Memory B cell (primary cell): ENCODE measurements around the gene COPRS.
A peak's percentile ranks its signal among the peaks of the same experiment; 100 is the strongest.
"Not testable (repeated sequence)": the region's sequence is repeated elsewhere in the genome, so short reads cannot be mapped to it uniquely, and the experiment has no call there.

ENCODE experiments used
- ATAC-seq: fragments of 150-1000 bp; cut with Tn5 transposase; 2 replicates; pipeline ENCODE4 v1.10.0; 2021; ENCODE audit warnings: low read depth, mild to moderate bottlenecking, moderate library complexity
- DNase-seq, 2 donors: peaks; one replicate each; pipeline ENCODE4 v3.0.0; 2022; ENCODE audit warnings: low spot score in 2 of 2
- H3K27ac Mint-ChIP-seq: one replicate; pipeline ENCODE4 v1.8.0; 2022; ENCODE audit warnings: mild to moderate bottlenecking, moderate library complexity, mixed read lengths
- H3K27me3 Mint-ChIP-seq: one replicate; pipeline ENCODE4 v1.8.0; 2022; ENCODE audit warnings: mixed read lengths
- H3K36me3 Mint-ChIP-seq: one replicate; pipeline ENCODE4 v1.8.0; 2022; ENCODE audit warnings: mild to moderate bottlenecking, mixed read lengths
- H3K4me1 Mint-ChIP-seq: one replicate; pipeline ENCODE4 v1.8.0; 2022; ENCODE audit warnings: mixed read lengths
- H3K4me3 Mint-ChIP-seq: one replicate; pipeline ENCODE4 v1.8.0; 2022; ENCODE audit warnings: mild to moderate bottlenecking, moderate library complexity, mixed read lengths
- H3K9me3 Mint-ChIP-seq: one replicate; pipeline ENCODE4 v1.8.0; 2022; ENCODE audit warnings: mixed read lengths

Gene COPRS

GRCh38 chr17:31834448-31834847 is 24.6 kb downstream of the COPRS start:
- ATAC-seq (peak; percentile 92), DNase-seq (peak in 1 of 2 donors; percentile 14)
- no peak overlapping the region for H3K4me3 Mint-ChIP-seq
- no peaks in the 10 kb centered on the region for H3K9me3 Mint-ChIP-seq
- H3K27ac Mint-ChIP-seq = no peak overlapping the region
- no peaks in the 10 kb centered on the region for H3K36me3 Mint-ChIP-seq
- H3K4me1 Mint-ChIP-seq = peaks cover 7% of the 10 kb centered on the region
- H3K27me3 Mint-ChIP-seq = peaks cover 3% of the 10 kb centered on the region

DNA sequence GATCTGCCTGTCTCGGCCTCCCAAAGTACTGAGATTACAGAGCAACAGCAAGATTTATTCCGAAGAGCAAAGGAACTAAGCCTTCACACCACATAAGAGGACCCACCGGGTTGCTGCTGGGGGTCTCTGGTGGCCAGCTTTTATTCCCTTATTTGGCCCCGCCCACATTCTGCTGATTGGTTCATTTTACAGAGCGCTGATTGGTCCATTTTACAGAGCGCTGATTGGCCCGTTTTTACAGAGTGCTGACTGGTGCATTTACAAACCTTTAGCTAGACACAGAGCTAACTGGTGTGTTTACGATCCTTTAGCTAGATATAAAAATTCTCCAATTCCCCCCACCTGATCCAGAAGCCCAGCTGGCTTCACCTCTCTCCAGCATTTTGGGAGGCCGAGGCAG is 26.3 kb downstream of the COPRS start:
- Mint-ChIP-seq H3K9me3 (no peaks in the 10 kb centered on the region), H3K27ac (no peak overlapping the region)
- ATAC-seq = no peak

DNA sequence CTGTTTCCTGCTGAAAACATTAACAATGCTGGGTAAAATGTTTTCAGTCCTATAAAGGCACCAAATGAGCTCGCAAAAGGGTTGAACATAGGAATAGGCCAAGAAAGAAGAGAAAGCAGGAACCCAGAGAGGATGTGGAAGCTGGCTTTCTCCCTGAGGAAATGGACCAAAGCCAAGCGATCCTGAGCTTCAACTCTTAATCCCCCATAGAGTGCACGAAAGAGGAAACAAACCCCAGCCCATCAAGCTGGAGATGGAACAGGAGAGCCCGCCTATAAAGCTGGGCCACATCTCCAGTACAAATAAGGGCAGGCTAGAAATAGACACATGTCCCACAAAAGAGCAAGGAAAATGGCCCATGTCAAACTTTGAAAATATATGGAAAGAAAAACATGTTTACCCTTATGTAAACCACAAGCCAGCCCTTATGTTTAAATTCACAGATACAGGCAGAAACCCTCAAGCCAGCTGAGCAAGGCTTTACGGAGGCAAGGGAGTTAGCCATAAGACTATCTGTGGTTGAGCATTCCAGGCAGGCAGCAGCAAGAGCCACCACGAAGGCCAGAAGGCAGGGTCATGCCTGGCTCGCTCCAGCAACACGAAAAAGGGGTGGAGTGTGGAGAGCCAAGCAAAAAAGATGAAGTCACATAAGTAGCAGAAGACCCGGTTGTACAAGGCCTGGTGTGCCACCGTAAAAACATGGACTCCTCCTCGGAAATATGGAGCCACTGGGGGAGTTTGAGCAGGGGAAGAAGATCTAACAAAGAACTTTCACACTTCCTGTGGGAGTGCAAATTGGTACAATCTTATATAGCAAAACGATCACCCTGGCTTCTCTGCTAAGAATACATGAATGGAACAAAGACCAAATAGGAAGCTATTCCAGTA is 27.8 kb downstream of the COPRS start:
- Mint-ChIP-seq H3K27ac (no peak overlapping the region), H3K4me3 (no peak overlapping the region)
- DNase-seq = no peak

More for the DNA sequence above, 26.3 kb downstream of the COPRS start:
- peaks cover 2% of the 10 kb centered on the region for H3K27me3 Mint-ChIP-seq
- no peak overlapping the region for H3K4me3 Mint-ChIP-seq
- peaks cover 5% of the 10 kb centered on the region for H3K4me1 Mint-ChIP-seq
- H3K36me3 Mint-ChIP-seq = no peaks in the 10 kb centered on the region
- DNase-seq = no peak

DNA sequence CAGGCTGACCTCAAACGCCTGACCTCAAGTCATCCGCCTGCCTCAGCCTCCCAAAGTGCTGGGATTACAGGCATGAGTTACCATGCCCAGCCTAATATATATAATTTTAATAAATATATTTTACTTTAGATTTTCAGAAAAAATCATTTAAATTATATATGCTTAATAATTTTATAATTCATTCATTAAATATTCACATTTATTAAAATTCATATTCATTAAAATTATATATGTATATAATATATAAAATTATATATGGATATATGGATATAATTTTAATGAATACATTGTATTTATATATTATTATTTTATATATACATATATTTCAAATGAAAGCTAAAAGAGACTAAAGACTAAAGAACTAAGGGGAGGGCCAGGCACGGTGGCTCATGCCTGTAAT is 29.4 kb downstream of the COPRS start:
- H3K9me3 Mint-ChIP-seq = no peaks in the 10 kb centered on the region
- no peak for ATAC-seq
- no peak for DNase-seq
- peaks cover 4% of the 10 kb centered on the region for H3K4me1 Mint-ChIP-seq
- H3K4me3 Mint-ChIP-seq = no peak overlapping the region
- H3K27ac Mint-ChIP-seq = no peak overlapping the region
- H3K27me3 Mint-ChIP-seq = no peaks in the 10 kb centered on the region
- no peaks in the 10 kb centered on the region for H3K36me3 Mint-ChIP-seq

More for the DNA sequence above, 27.8 kb downstream of the COPRS start:
- H3K36me3 Mint-ChIP-seq = no peaks in the 10 kb centered on the region
- H3K4me1 Mint-ChIP-seq = peaks cover 4% of the 10 kb centered on the region
- no peaks in the 10 kb centered on the region for H3K27me3 Mint-ChIP-seq
- no peaks in the 10 kb centered on the region for H3K9me3 Mint-ChIP-seq
- no peak for ATAC-seq

DNA sequence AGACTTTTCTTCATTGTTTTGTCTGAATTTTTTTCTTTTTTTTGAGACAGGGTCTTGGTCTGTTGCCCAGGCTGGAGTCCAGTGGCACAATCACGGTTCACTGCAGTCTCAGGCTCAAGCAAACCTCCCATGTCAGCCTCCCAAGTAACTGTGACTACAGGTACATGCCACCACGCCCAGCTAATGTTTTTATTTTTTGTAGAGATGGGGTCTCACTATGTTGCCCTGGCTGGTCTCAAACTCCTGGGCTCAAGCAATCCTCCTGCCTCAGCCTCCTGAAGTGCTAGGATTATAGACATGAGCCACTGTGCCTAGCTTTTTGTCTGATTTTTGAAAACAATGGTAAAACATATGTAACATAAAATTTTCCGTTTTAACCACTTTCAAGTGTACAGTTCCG is 30.1 kb downstream of the COPRS start:
- H3K9me3 Mint-ChIP-seq, DNase-seq, H3K36me3 Mint-ChIP-seq, H3K4me1 Mint-ChIP-seq, ATAC-seq, H3K4me3 Mint-ChIP-seq, H3K27ac Mint-ChIP-seq, H3K27me3 Mint-ChIP-seq: not testable (repeated sequence)

GRCh38 chr17:31825961-31826691 is 32.9 kb downstream of the COPRS start:
- DNase-seq (no peak), ATAC-seq (no peak)
- Mint-ChIP-seq H3K9me3 (no peaks in the 10 kb centered on the region), H3K4me3 (no peak overlapping the region), H3K27ac (no peak overlapping the region), H3K36me3 (no peaks in the 10 kb centered on the region), H3K4me1 (no peaks in the 10 kb centered on the region), H3K27me3 (no peaks in the 10 kb centered on the region)

DNA sequence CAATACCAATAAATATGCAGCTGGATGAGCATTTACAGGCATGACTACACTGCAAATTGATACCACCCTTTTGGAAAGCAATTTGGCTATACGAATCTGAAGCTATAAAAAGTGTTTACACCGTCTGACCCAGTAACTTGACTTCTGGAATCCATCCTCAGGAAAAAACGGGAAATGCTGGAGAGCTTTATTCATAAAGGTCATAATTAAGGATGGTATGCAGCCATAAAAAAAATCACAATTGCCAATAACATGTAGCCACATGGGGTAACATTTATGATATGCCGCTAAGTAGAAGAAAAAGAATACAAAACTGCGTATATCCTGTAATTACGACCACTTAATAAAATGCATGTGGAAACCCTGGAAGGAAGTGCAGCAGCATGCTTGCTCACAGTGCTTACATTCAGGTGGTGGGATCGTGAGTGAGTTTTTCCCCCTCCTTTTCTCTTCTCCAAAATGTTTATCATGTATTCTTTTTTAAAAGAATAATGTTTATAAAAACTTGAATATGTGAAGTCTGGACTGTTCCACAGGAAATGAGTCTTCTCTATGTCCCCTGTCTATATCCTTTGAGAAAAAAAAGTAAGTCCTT is 34.2 kb downstream of the COPRS start:
- H3K9me3 Mint-ChIP-seq = peaks cover 2% of the 10 kb centered on the region
- no peaks in the 10 kb centered on the region for H3K36me3 Mint-ChIP-seq
- no peaks in the 10 kb centered on the region for H3K4me1 Mint-ChIP-seq
- no peak overlapping the region for H3K4me3 Mint-ChIP-seq
- DNase-seq (no peak), ATAC-seq (no peak)
- no peak overlapping the region for H3K27ac Mint-ChIP-seq
- peaks cover 3% of the 10 kb centered on the region for H3K27me3 Mint-ChIP-seq

DNA sequence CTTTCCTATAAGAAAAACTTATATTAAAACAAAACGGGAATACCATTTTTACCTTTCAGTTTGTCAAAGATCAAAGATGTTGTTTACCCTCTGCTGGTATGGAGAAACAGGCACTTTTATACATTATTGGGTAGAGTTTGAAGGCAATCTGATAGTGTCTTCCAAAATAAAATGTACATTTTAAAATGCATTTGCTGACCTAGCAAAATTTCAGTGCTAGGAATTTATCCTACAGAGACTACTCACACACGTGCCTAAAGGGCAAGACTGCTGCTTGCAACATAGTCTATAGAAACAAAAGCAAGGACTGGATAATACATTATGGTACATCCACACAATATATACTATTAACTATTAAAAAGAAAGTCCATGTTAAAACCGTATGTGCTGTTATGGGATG is 36.0 kb downstream of the COPRS start:
- no peak overlapping the region for H3K27ac Mint-ChIP-seq
- H3K4me1 Mint-ChIP-seq = no peaks in the 10 kb centered on the region
- DNase-seq = no peak

GRCh38 chr17:31820691-31821435 is 38.2 kb downstream of the COPRS start:
- Mint-ChIP-seq H3K36me3 (no peaks in the 10 kb centered on the region), H3K9me3 (peaks cover 3% of the 10 kb centered on the region), H3K27me3 (peaks cover 7% of the 10 kb centered on the region), H3K27ac (no peak overlapping the region), H3K4me1 (no peaks in the 10 kb centered on the region), H3K4me3 (no peak overlapping the region)
- ATAC-seq (no peak), DNase-seq (no peak)

More for the DNA sequence above, 36.0 kb downstream of the COPRS start:
- Mint-ChIP-seq H3K27me3 (peaks cover 7% of the 10 kb centered on the region), H3K36me3 (no peaks in the 10 kb centered on the region), H3K9me3 (peaks cover 3% of the 10 kb centered on the region), H3K4me3 (no peak overlapping the region)
- ATAC-seq = no peak

GRCh38 chr17:31819578-31819977 is 39.5 kb downstream of the COPRS start:
- Mint-ChIP-seq H3K27me3 (peaks cover 7% of the 10 kb centered on the region), H3K9me3 (peaks cover 3% of the 10 kb centered on the region), H3K4me3 (no peak overlapping the region), H3K27ac (no peak overlapping the region), H3K36me3 (no peaks in the 10 kb centered on the region), H3K4me1 (no peaks in the 10 kb centered on the region)
- ATAC-seq (no peak), DNase-seq (no peak)

GRCh38 chr17:31818863-31819262 is 40.2 kb downstream of the COPRS start:
- H3K27ac Mint-ChIP-seq, ATAC-seq, H3K27me3 Mint-ChIP-seq, H3K4me3 Mint-ChIP-seq, H3K9me3 Mint-ChIP-seq, DNase-seq, H3K4me1 Mint-ChIP-seq, H3K36me3 Mint-ChIP-seq: not testable (repeated sequence)

- H3K4me3 Mint-ChIP-seq = no peak overlapping the region
- peaks cover 15% of the 10 kb centered on the region for H3K27me3 Mint-ChIP-seq
- no peak for ATAC-seq
- H3K4me1 Mint-ChIP-seq = no peaks in the 10 kb centered on the region
- peaks cover 3% of the 10 kb centered on the region for H3K36me3 Mint-ChIP-seq
- H3K9me3 Mint-ChIP-seq = peaks cover 5% of the 10 kb centered on the region
- H3K27ac Mint-ChIP-seq = no peak overlapping the region
- DNase-seq = no peak
Measured at GRCh38 chr17:31815212-31815730, 43.8 kb downstream of the COPRS start.

DNA sequence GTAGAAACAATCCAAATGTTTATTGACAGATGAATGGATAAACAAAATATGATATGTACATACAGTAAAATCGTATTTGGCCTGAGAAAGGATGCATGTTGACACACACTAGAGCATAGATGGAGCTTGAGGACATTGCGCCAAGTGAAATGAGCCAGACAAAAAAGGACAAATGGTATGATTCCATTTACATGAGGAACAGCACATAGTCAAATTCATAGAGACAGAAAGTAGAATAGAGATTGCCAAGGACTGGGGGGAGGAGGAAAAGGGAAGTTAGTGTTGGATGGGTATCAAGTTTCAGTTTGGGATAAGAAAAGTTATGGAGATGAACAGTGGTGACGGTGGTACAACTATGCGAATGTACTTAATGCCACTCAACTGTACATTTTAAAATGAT is 47.9 kb downstream of the COPRS start:
- no peak overlapping the region for H3K4me3 Mint-ChIP-seq
- peaks cover 11% of the 10 kb centered on the region for H3K27me3 Mint-ChIP-seq
- peaks cover 2% of the 10 kb centered on the region for H3K4me1 Mint-ChIP-seq
- H3K27ac Mint-ChIP-seq = no peak overlapping the region
- ATAC-seq (no peak), DNase-seq (no peak)
- peaks cover 1% of the 10 kb centered on the region for H3K9me3 Mint-ChIP-seq
- peaks cover 3% of the 10 kb centered on the region for H3K36me3 Mint-ChIP-seq
